HG03280 (cell line): ENCODE data around the gene HAT1.

Experiments used
- ATAC-seq: cut with Tn5 transposase; IDR thresholded peaks from one replicate; pipeline ENCODE4 v1.9.1; 2021; ENCODE audit warnings: mild to moderate bottlenecking, moderate library complexity; ENCODE audit not compliant: unreplicated experiment

HAT1 gene

GRCh38 chr2:172021955-172022354 lies 99.7 kb downstream of the HAT1 start:
- no peak for ATAC-seq

GRCh38 chr2:172031536-172031935 lies 109.3 kb downstream of the HAT1 start:
- no peak for ATAC-seq
